SK-N-MC (cell line): ENCODE measurements around the gene CSTPP1.

ENCODE experiments used
- EZH2 ChIP-seq: fragments of 200-600 bp; sonication (generic); IDR thresholded peaks from one replicate; pipeline ENCODE4 v1.6.1; 2017; ENCODE audit warnings: antibody characterized with exemption
- FOXP2 ChIP-seq: optimal IDR thresholded peaks from 2 replicates; pipeline ENCODE3; 2011; ENCODE audit warnings: mild to moderate bottlenecking, moderate library complexity; ENCODE audit not compliant: insufficient read depth; ENCODE audit errors: extremely low read length, control extremely low read depth
- POLR2AphosphoS5 ChIP-seq: IDR thresholded peaks from 2 replicates; pipeline ENCODE4 v1.6.1; 2012; ENCODE audit warnings: mild to moderate bottlenecking, low read depth, low read length, borderline replicate concordance

DNA sequence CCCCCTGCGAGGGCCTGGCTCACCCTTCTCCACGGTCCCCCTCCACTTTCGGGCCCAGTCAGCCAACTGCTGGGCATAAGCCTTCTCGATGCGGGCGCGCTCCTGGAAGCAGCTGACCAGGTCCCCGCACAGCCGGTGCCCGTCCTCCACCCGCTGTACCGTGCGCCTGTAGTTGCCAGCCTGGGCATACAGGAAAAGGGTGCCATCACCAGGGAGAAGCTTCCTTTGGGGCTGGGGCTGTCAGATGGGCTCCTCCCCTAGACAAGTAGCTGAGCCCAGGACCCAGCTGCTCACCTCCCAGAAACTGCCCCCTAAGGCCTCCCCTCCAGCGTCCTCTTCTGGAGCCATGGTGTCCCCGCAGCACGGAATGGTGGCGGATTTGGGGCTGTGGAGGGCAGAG lies 245.8 kb downstream of the CSTPP1 start:
- TF ChIP-seq EZH2: no peak
- no peak for TF ChIP-seq POLR2AphosphoS5
- TF ChIP-seq FOXP2: no peak
